IPS-11a (cell line): ENCODE data around the gene OR9Q2.
"Not testable (repeated sequence)": the region's sequence is repeated elsewhere in the genome, so short reads cannot be mapped to it uniquely, and the experiment has no call there.

ENCODE experiments used
- H3K4me3 ChIP-seq: one replicate; pipeline ENCODE4 v1.5.1; 2013; ENCODE audit warnings: low read depth, low read length, control low read depth

The OR9Q2 gene, protein sequence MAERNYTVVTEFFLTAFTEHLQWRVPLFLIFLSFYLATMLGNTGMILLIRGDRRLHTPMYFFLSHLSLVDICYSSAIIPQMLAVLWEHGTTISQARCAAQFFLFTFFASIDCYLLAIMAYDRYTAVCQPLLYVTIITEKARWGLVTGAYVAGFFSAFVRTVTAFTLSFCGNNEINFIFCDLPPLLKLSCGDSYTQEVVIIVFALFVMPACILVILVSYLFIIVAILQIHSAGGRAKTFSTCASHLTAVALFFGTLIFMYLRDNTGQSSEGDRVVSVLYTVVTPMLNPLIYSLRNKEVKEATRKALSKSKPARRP

DNA sequence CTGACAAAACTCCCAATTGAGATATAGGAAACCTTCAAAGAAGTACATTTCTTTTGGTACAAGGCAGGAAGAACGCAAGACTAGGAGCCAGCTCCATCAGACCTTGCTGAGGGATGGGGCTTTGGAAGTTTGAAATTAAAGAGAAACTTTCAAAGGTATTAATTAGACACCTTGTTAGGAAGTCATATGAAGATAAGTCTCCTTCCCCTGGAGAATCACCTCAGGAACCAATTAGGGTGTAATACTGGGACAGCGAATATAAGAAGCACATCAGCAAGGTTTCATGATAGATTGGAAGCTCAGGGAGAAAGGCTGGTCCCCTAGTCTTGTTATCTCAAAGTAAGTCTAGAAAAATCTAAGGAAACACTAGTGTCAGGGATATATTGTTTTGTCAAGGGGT is at the start of gene OR9Q2:
Gene OR9Q2, plus strand, starts transcription at position 301 of the 400 bp plus-strand sequence. CDS start 1,421 bp downstream, outside the sequence.
- no peak within 1 kb of the TSS for H3K4me3 ChIP-seq

DNA sequence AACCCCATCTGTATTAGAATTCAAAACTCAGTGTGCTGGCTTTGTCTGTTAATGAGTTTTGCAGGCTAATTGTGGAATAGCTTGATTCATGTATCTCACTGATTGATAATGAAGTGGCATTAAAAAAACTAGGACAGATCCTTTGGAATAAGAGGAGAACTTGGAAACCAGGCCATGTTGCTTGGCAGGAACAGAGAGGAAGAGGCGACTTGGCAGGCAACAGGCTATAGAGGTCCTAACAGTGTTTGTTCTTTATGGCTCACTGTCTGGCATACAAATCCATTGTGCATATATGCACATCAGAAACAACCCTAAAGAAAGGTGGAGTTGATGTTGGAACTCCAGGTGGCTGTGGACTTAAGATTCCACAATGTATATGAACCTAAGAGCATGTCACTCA is 46.1 kb upstream of the OR9Q2 start:
- H3K4me3 ChIP-seq, result no peak overlapping the region

DNA sequence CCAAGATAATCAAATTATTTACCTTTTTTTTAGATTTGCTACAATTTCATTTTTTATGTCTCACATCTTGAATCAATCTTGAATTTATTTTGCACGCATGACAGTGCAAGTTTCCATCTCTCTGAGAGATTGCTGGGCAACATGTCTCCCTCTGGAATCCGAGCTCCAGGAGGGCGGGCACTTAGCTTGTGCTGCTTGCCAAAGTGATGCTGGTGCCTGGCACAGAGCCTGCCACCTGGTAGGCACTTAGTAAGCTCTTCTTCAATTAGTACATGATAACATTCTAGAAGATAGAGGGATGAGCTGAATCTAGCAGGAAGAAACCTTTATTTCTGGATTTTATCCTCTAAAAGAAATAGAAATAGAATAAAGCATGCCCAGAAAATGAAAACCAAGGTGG is 36.1 kb upstream of the OR9Q2 start:
- H3K4me3 ChIP-seq, result no peak overlapping the region

DNA sequence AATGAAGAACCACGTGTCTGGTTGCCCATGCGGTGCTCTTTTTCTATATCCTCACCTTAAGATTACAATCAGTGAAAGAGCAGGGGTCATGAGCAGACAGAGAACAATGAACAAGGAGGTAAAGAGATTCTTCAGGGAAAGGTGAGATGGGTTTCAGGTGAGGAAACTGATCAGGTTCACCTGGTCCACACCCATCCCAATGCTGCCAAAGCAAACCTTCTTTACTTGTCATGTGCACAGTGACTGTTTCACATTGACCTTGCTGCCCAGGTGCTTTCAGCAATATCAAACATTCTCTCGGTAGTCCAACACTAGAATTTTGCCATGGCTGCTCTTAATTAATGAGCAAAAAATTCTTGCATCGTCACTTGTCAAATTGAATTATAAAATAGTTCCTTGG is 24.5 kb upstream of the OR9Q2 start:
- no peak overlapping the region for H3K4me3 ChIP-seq

DNA sequence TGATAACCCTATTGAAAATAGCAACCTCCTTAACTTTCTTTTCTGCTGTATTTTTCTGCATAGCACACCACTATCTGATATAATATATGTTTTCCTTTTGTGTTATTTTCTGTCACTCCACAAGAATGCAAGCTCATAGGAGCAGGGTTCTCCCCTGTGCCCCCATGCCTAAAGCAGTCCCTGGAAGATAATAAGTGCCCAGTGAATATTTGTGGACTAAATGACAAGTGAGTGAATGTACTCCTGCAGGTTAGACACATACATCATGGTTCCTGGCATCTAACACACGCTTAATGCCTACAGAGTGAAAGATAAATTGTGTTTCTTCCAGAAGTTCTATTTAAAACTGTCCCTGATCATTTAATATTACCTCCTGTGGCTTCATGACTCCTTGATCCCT is 23.9 kb upstream of the OR9Q2 start:
- no peak overlapping the region for H3K4me3 ChIP-seq

DNA sequence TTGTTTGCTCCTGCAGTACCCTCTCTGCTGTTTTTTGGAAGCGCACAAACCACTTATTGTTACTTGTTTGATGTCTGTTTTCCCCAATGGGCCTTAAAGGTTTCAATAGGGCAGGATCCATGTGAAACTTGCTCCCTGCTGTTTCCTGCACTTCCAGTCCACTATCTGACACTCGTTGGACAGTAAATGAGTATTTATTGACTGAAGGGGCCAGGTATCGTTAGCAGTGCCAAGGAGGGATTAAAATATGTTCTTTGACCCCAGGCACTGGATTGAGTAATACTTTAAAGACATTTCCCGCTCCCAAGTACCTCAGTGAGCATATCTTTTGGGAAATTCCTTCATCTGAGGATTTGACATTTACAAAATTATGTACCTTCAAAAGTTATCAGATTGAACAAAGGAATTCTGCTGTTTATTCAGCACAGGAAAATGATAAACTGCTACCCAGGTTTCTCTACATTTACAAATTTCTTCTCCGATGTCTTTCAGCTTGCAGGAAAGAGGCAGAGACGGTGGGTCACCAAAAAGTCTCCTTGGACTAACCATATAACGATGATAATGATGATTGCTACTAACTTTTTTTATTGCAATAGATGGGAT is 23.3 kb upstream of the OR9Q2 start:
- no peak overlapping the region for H3K4me3 ChIP-seq

DNA sequence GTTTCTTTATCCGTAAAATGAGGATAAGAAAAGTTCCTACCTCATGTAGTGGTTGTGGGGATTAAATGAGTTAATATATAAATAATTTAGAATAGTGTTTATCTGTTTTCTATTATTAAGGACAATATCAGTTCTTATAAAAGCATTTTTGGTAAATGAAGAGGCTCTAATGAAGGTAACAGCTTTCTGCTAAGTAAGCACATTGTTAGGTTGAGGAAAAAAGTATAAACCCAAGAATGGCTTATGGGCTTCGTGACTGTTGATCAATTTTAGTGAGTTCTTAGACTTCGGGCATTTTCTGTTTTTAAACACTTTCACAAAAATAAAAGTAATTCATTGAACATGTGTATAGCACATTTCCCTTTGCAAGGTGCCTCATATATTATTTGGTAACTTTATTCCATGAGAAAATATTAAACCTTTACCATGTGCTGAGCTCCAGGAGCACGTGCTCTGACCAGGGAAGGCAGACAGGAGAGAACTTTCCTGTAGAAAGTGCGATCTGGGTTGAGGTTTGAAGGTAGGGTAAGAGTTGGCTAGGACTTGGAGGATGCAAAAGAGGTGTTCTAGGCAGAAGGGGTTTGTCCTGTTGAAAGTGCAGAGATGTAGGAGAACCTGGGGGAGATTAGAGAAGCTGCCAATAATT is 11.3 kb upstream of the OR9Q2 start:
- H3K4me3 ChIP-seq, result no peak overlapping the region

DNA sequence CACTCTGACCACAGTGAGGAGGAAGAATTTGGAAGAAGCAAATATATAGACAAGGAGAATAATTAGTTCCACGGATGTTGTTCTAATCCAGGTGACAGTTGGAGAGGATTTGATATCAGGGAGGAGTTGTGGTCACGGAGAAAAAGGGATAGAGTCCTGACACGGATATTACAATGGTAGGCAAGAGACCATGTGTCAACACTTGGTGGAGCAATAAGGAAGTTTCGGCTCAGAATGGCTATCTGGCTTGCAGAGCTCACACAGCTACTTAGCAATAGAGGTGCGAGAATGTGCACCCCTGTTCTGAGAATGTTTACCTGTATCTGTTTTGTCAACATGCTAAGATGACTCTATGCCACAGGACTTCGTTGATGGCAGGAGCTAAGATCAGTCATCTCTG is 10.4 kb upstream of the OR9Q2 start:
- no peak overlapping the region for H3K4me3 ChIP-seq

DNA sequence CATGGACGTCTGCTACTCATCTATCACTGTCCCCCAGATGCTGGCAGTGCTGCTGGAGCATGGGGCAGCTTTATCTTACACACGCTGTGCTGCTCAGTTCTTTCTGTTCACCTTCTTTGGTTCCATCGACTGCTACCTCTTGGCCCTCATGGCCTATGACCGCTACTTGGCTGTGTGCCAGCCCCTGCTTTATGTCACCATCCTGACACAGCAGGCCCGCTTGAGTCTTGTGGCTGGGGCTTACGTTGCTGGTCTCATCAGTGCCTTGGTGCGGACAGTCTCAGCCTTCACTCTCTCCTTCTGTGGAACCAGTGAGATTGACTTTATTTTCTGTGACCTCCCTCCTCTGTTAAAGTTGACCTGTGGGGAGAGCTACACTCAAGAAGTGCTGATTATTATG is 9.2 kb upstream of the OR9Q2 start:
- H3K4me3 ChIP-seq, result no peak overlapping the region

DNA sequence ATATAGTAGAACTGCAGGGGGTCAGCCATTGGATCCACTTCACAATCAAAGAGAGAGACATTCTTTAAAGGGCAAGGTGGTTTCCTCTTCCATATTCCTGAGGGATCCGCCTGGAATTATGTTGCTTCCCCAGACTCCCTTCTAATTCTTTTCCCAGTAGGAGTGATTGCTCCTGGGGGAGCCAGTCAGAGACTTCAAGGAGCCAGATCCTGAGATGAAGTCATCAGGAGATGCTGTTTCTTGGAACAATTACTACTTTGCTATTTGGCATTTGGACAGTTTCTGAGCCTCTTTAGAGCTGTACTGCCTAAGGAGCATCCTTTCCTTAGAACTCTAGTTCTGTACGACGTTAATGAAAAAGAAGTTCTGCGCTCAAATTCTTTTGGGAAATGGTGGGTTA is 1.9 kb upstream of the OR9Q2 start:
- H3K4me3 ChIP-seq, result no peak overlapping the region

DNA sequence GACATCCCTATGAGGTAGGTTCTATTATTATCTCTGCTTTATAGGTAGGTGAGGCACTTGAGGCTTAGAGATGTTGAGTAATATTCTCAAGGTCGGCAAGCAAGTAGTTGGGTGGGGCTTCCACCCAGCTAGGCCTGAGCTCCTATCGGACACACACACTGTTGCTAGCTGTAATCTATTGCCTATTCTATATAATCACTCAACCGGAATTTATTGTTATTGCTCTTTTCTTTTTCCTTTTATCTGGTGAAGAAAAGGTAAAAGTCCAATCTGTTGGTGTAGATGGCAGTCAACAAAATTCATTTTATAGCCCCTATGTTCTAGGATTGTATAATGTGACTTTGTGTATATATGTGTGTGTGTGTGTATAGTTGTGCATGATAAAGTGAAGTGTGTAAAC is 3.4 kb downstream of the OR9Q2 start:
- no peak overlapping the region for H3K4me3 ChIP-seq

DNA sequence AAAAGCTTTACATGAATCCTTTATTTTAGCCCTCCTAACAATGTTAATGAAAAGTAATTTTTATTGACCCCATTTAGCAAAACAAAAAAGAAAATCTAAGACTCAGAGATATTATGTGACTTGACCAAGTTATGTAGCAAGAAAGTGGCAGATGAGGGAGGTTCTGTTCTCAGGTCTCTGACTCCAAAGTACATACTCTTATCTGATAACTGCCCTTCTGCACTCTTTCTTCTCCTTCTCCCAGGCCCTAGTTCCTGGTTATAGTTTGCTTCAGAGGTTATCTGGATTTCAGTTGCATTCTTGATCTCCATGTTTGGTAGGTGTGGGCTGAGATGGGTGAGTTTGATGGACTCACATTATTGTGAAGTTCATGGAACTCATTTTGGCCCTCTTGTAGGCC is 4.5 kb downstream of the OR9Q2 start:
- no peak overlapping the region for H3K4me3 ChIP-seq

DNA sequence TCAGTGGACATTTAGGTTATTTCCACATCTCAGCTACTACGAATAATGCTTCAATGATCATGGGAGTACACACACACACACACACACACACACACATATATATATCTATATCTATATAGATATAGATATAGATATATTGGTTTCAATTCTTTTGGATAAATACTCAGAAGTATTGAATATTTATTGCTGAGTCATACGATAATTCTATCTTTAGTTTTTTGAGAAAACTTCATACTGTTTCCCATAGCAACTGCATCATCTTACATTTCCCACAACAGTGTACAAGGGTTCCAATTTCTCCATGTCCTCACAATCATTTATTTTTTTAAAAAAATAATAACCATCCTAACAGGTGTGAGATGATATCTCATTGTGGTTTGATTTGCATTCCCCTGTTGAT is 7.1 kb downstream of the OR9Q2 start:
- H3K4me3 ChIP-seq, result no peak overlapping the region

DNA sequence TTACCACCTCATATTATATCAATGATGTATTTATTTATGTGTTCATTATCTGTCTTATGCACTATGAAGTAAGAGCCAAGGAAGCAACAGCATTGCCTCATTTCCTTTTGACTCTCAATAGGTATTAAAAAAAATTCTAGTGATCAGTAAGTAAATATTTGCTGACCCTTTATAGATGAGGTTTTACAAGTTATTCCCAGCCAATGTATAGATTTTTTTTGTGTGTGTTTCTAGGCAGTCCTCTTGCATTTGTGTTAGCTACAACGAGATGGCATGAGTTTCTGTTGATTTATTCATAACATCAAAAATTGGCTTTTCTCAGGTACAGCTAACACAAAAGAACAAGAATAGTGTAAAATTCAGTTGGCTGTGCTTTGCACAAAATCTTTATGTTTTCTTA is 10.4 kb downstream of the OR9Q2 start:
- H3K4me3 ChIP-seq, result no peak overlapping the region

DNA sequence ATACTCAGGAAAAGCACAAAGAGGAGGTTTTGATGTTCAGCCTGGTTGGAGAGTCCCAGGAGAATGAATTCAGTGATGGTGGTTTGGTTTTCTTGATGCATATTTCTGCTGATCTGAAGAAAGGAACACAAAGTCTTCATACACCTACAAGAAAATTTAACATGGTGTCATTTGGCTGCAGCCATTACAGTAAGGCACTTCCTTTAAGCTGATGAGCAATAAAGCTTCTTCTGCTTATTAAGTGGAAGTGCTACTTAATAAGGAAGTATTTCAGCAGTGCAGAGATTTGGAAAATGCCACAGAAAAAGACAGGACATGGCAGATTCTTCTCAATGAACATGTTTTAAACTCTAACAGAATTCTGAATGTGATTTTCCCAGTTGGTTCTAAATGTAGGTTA is 15.2 kb downstream of the OR9Q2 start, which contains the start of gene OR1S2:
Gene OR1S2, minus strand, starts transcription at position 101 of the 400 bp plus-strand sequence. Its CDS starts 0 bp downstream, at position 101.
- no peak within 1 kb of the TSS for H3K4me3 ChIP-seq

DNA sequence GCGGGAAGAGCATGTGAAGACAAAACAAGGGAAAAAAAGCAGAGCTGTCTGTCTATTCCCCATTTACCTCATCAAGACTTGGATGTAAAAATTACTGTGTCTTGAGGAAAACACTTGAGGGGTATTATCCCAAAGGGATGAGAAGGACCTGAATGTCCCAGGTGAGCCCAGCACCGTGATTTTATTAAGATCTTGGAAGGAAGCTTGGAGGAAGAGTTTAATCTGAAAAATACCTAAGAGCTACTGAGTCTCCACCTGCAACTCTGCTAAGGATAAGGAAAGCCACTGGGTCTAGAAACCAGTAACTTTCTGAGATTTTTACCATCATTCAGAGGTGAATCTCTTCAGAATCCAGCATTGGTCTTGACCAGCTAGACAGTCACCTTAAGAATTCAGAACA is 23.6 kb downstream of the OR9Q2 start, which contains the start of gene OR1S1:
Gene OR1S1, plus strand, starts transcription at position 301 of the 400 bp plus-strand sequence.
- not testable (repeated sequence) for H3K4me3 ChIP-seq

DNA sequence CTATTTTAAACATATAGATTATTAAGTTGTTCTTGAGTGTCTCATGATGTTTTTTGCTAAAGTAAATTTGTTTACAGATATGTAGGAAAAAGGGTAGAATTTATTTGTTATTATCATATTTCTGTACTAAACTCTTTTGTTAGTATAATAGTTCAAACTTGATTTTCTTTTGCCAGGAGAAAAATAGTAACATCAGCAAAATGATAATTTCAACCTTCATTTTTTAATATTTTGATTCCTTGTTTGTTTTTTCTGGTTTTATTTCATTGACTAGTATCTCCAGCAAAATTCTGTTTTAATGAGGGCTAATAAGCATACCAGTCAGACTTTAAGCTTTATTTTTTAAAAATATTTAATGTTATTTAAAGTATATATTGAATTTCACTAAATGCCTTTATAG is 27.6 kb downstream of the OR9Q2 start:
- H3K4me3 ChIP-seq, result no peak overlapping the region

DNA sequence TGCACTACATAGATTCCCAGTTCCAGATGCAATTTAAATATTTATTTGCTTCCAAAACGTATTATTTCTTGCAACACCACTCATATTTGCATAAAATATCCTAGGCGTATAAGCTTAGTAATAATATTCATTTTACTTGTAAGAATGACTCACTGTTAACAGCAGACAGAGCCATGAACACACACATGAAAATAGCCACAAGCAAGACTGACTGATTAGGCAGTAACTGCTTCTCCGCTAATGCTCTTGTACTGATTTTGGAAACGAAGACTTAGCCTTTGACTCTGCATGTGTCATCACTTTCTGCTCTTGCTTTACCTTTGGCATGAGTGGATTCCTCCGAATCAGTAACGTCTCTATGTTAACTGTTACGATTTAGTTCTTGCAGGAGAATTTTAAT is 33.9 kb downstream of the OR9Q2 start:
- H3K4me3 ChIP-seq, result no peak overlapping the region

DNA sequence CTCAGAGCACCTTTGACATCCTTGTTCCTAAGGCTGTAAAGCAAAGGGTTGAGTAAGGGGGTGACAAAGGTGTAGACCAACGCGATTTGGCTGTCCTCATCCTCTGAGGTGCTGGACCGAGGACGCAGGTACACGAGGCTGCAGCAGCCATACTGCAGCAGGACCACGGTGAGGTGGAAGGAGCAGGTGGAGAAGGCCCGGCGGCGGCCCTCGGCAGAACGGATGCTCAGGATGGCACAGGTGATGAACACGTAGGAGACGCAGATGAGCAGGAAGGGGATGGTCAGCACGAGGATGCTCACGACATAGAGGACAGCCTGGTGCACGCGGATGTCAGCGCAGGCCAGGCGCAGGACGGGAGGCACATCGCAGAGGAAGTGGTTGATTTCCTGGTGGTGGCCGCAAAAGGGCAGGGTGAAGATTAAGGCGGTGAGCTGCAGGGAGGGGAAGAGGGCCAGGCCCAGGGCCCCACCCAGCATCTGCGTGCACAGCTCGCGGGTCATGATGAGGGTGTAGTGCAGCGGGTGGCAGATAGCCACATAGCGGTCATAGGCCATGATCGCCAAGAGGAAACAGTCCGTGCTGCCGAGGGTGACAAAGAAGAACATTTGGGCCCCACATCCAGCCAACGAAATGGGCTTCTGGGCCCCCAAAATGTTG is 39.2 kb downstream of the OR9Q2 start:
- no peak overlapping the region for H3K4me3 ChIP-seq
